ENCODE data around the gene WASF2. TPM values are rescaled to one million over a fixed set of nuclear protein-coding genes. Genes with fewer than 3 reads are reported as not detected.

Gene WASF2
- total RNA-seq, 1 donor from 2014 or later: 70.4 TPM

GRCh38 chr1:27380766-27381733 is 108.9 kb downstream of the WASF2 start:
- Histone ChIP-seq H3K27ac (no peak overlapping the region), H3K27me3 (no peaks in the 10 kb centered on the region), H3K9me3 (no peaks in the 10 kb centered on the region), H3K36me3 (no peaks in the 10 kb centered on the region), H3K4me1 (no peaks in the 10 kb centered on the region), H3K4me3 (no peak overlapping the region)
- intact Hi-C loops (cut with DNase I): loop anchor here (5.0 kb wide), 1 partner anchor 39 kb away; the partner anchor contains the start of gene SYTL1
- DNase-seq (ENCODE audit: low spot score in 2 of 2): no peak
- no peak for TF ChIP-seq CTCF (IDR thresholded peaks at IDR 0.05)

GRCh38 chr1:27380224-27380623 is 109.7 kb downstream of the WASF2 start:
- Histone ChIP-seq H3K9me3 (no peaks in the 10 kb centered on the region), H3K27me3 (no peaks in the 10 kb centered on the region), H3K4me3 (no peak overlapping the region), H3K4me1 (no peaks in the 10 kb centered on the region), H3K36me3 (no peaks in the 10 kb centered on the region), H3K27ac (no peak overlapping the region)
- no peak for TF ChIP-seq CTCF (IDR thresholded peaks at IDR 0.05)
- intact Hi-C loops (cut with DNase I): loop anchor here (5.0 kb wide), 1 partner anchor 38 kb away; the partner anchor contains the start of gene SYTL1
- DNase-seq (ENCODE audit: low spot score in 2 of 2): no peak

GRCh38 chr1:27379564-27380122 is 110.3 kb downstream of the WASF2 start:
- Histone ChIP-seq H3K36me3 (no peaks in the 10 kb centered on the region), H3K27ac (no peak overlapping the region), H3K9me3 (no peaks in the 10 kb centered on the region), H3K4me1 (no peaks in the 10 kb centered on the region), H3K4me3 (no peak overlapping the region), H3K27me3 (no peaks in the 10 kb centered on the region)
- intact Hi-C loops (cut with DNase I): loop anchor here (5.0 kb wide), 1 partner anchor 37 kb away; the partner anchor contains the start of gene SYTL1
- TF ChIP-seq CTCF (IDR thresholded peaks at IDR 0.05): no peak
- no peak for DNase-seq (ENCODE audit: low spot score in 2 of 2)

GRCh38 chr1:27377760-27378495 is 112.0 kb downstream of the WASF2 start:
- intact Hi-C loops (cut with DNase I): no loop called here
- H3K27ac ChIP-seq: no peak overlapping the region
- H3K27me3 ChIP-seq: no peaks in the 10 kb centered on the region
- no peaks in the 10 kb centered on the region for H3K9me3 ChIP-seq
- no peak for TF ChIP-seq CTCF (IDR thresholded peaks at IDR 0.05)
- H3K36me3 ChIP-seq: no peaks in the 10 kb centered on the region
- H3K4me3 ChIP-seq: no peak overlapping the region
- H3K4me1 ChIP-seq: no peaks in the 10 kb centered on the region
- DNase-seq (ENCODE audit: low spot score in 2 of 2): no peak

- DNase-seq (ENCODE audit: low spot score in 2 of 2): no peak
- no peak for TF ChIP-seq CTCF (IDR thresholded peaks at IDR 0.05)
- no peaks in the 10 kb centered on the region for H3K27me3 ChIP-seq
- H3K27ac ChIP-seq: no peak within 1 kb of the TSS
- intact Hi-C loops (cut with DNase I): no loop called here
- no peaks in the 10 kb centered on the region for H3K9me3 ChIP-seq
- H3K4me3 ChIP-seq: no peak within 1 kb of the TSS
- H3K36me3 ChIP-seq: no peaks in the 10 kb centered on the region
- no peaks in the 10 kb centered on the region for H3K4me1 ChIP-seq
Measured at GRCh38 chr1:27374362-27375086, 115.4 kb downstream of the WASF2 start, which contains the start of gene FCN3. FCN3 (minus strand) TSS chr1:27374824; CDS start chr1:27374818, 6 bp downstream.
